ENCODE data around the gene CRTC3.
"Not testable (repeated sequence)": the region's sequence is repeated elsewhere in the genome, so short reads cannot be mapped to it uniquely, and the experiment has no call there.

Gene CRTC3

GRCh38 chr15:90681480-90681879 lies 151.8 kb downstream of the CRTC3 start:
- peak in 1 of 2 donors; percentile 44 for DNase-seq

- no peak for DNase-seq
These were observed 153.6 kb downstream of the CRTC3 start for GRCh38 chr15:90683371-90683770.

GRCh38 chr15:90683876-90684275 lies 154.2 kb downstream of the CRTC3 start:
- no peak for DNase-seq

GRCh38 chr15:90684281-90684680 lies 154.6 kb downstream of the CRTC3 start:
- DNase-seq: no peak

GRCh38 chr15:90685591-90686434 lies 156.1 kb downstream of the CRTC3 start:
- DNase-seq: peak; percentile 63 to 66

GRCh38 chr15:90686435-90687218 lies 156.9 kb downstream of the CRTC3 start:
- peak in 1 of 2 donors; percentile 8 for DNase-seq

GRCh38 chr15:90689326-90689961 lies 159.7 kb downstream of the CRTC3 start:
- DNase-seq: not testable (repeated sequence)

- no peak for DNase-seq
These were observed 160.9 kb downstream of the CRTC3 start for GRCh38 chr15:90690585-90690984.

- DNase-seq: no peak
These were observed 161.6 kb downstream of the CRTC3 start for GRCh38 chr15:90691369-90691768.

GRCh38 chr15:90691982-90692773 lies 162.5 kb downstream of the CRTC3 start:
- no peak for DNase-seq
